ENCODE measurements around the gene RPTOR.

- no peak for TF ChIP-seq CTCF (IDR thresholded peaks at IDR 0.05; ENCODE audit: extremely low read depth in 1 of 2, insufficient read depth in 1 of 2, low read depth in 1 of 2, low read length in 2 of 2)
- no peak for TF ChIP-seq POLR2AphosphoS5 (IDR thresholded peaks at IDR 0.05; ENCODE audit: insufficient read depth, low read depth, low read length)
- no peak for TF ChIP-seq POLR2A (IDR thresholded peaks at IDR 0.05; ENCODE audit: low read depth, low read length)
- no peak for TF ChIP-seq EZH2 (IDR thresholded peaks at IDR 0.05; ENCODE audit: borderline replicate concordance, low read depth, low read length, severe bottlenecking)
- TF ChIP-seq MYC (IDR thresholded peaks at IDR 0.05; ENCODE audit: low read depth, low read length): no peak
- TF ChIP-seq MAX (IDR thresholded peaks at IDR 0.05; ENCODE audit: insufficient read depth, insufficient read length): no peak
Measured at GRCh38 chr17:81012574-81013447, 468.2 kb downstream of the RPTOR start.

Data from endothelial cell of umbilical vein (primary cell).